PC-3 (cell line): Measurements from ENCODE around the gene TMEM167A.

Experiments used
- EZH2phosphoT487 ChIP-seq: fragments of 300-600 bp; sonication (generic); IDR thresholded peaks from 2 replicates; pipeline ENCODE4 v1.6.1; 2018; ENCODE audit warnings: mild to moderate bottlenecking, antibody characterized with exemption, low read length, borderline replicate concordance
- TF ChIP-seq, protein P1 (sequence below): fragments of 300-600 bp; sonication (generic); conservative IDR thresholded peaks from 2 replicates; pipeline ENCODE4 v1.5.1; 2017; ENCODE audit warnings: antibody characterized with exemption, low read depth, mild to moderate bottlenecking, low read length

DNA sequence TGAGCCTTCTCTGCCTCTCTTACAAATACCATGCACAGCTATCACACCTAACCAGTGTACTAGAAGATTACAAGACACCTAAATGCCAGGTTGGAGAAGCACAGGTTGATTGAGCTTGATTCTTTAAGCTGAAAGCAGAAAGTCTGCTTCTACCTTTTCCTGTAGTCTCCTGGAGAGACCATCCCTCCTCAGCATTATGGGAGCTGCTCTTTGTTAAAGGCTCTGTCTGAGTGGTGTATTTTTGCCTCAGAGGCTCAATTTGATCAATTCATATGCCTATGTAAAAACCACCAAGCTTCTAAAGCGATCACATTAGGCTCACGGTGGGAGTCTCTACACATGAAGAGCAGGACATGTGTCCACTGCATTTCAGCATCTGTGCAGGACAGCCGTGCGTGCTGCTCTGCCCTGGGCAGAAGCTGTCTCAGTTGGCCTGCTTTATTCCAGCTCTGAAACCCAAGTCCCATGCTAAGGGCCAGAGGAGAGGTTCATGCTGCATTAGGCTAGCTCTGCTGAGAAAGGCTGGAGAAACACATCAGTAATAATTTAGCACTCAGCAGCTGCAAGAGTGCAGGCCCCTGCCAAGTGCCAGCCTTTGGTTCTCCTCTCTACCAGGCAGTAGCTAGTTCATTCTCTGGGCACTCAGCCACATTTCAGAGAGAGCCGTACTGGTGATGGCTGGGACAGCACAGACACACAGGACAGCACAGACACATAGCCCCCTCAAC lies 41.7 kb downstream of the TMEM167A start:
- TF ChIP-seq, protein P1, sequence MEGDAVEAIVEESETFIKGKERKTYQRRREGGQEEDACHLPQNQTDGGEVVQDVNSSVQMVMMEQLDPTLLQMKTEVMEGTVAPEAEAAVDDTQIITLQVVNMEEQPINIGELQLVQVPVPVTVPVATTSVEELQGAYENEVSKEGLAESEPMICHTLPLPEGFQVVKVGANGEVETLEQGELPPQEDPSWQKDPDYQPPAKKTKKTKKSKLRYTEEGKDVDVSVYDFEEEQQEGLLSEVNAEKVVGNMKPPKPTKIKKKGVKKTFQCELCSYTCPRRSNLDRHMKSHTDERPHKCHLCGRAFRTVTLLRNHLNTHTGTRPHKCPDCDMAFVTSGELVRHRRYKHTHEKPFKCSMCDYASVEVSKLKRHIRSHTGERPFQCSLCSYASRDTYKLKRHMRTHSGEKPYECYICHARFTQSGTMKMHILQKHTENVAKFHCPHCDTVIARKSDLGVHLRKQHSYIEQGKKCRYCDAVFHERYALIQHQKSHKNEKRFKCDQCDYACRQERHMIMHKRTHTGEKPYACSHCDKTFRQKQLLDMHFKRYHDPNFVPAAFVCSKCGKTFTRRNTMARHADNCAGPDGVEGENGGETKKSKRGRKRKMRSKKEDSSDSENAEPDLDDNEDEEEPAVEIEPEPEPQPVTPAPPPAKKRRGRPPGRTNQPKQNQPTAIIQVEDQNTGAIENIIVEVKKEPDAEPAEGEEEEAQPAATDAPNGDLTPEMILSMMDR = no peak
- TF ChIP-seq EZH2phosphoT487 = no peak
